Dermis microvascular lymphatic vessel endothelial cell (primary cell): ENCODE measurements around the gene ZNF177. TPM values are rescaled to one million over a fixed set of nuclear protein-coding genes. Genes with fewer than 3 reads are reported as not detected.
A peak's percentile ranks its signal among the peaks of the same experiment; 100 is the strongest.

Source experiments
- DNase-seq, 2 donors: peaks; one replicate each; pipeline versions ENCODE4 v3.0.0 to v3.0.0-alpha.2; 2010; ENCODE audit warnings: low read depth in 2 of 2
- total RNA-seq: library from RNA; depleted of rRNA; stranded (reverse); fragments of >200 nt; gene quantifications from 2 replicates; pipeline ENCODE4 v1.2.1, GENCODE V29; 2014

ZNF177 gene
- total RNA-seq, 1 donor from 2014 or later, result 0.51 TPM

- no peak for DNase-seq
Measured at GRCh38 chr19:9427941-9428340, 65.1 kb downstream of the ZNF177 start.

GRCh38 chr19:9430444-9430843, 67.6 kb downstream of the ZNF177 start:
- no peak for DNase-seq

- peak in 1 of 2 donors; percentile 47 for DNase-seq
Measured at GRCh38 chr19:9431475-9431874, 68.7 kb downstream of the ZNF177 start.

Other genes starting within 250 kb of the ZNF177 start
- not detected in 2 replicates for gene OR7G1, start 247.2 kb upstream of the ZNF177 start, total RNA-seq
- not detected in 2 replicates for gene OR7G3, start 236.1 kb upstream of the ZNF177 start, total RNA-seq
- 8.0 and 11.5 TPM in 2 replicates for gene ZNF317, start 222.6 kb upstream of the ZNF177 start, total RNA-seq
- under 0.01 and 0.25 TPM in 2 replicates for gene OR7D2, start 184.0 kb upstream of the ZNF177 start, total RNA-seq
- gene OR7D4, start 143.4 kb upstream of the ZNF177 start, total RNA-seq, result not detected in 2 replicates
- gene OR7E24, start 112.1 kb upstream of the ZNF177 start, total RNA-seq, result not detected in 2 replicates
- gene ZNF699, start 53.2 kb upstream of the ZNF177 start, total RNA-seq, result 4.6 and 4.9 TPM in 2 replicates
- 8.3 and 11.8 TPM in 2 replicates for gene ZNF559, start 38.8 kb upstream of the ZNF177 start, total RNA-seq
- 6.5 and 9.7 TPM in 2 replicates for gene ZNF266, start 72.6 kb downstream of the ZNF177 start, total RNA-seq
- gene ZNF560, start 135.6 kb downstream of the ZNF177 start, total RNA-seq, result under 0.01 TPM in 2 replicates
- 15.9 and 17.7 TPM in 2 replicates for gene ZNF426, start 175.6 kb downstream of the ZNF177 start, total RNA-seq
- 21.4 and 24.1 TPM in 2 replicates for gene ZNF121, start 221.5 kb downstream of the ZNF177 start, total RNA-seq